ENCODE data around the gene RBP5. TPM values are rescaled to one million over a fixed set of nuclear protein-coding genes. Genes with fewer than 3 reads are reported as not detected.

The RBP5 gene
- total and polyA plus RNA-seq, 4 experiments from 2014 or later, result 1.2 to 1.3 TPM; not detected in 2

GRCh38 chr12:7089196-7089871 lies 39.4 kb downstream of the RBP5 start:
- intact Hi-C loops (cut with micrococcal nuclease), result no loop called here
- Histone ChIP-seq H3K27me3 (ENCODE audit: insufficient read depth, low read length) (no peaks in the 10 kb centered on the region), H3K9me3 (ENCODE audit: control insufficient read depth in 1 of 2, low read length in 2 of 2) (no peaks in the 10 kb centered on the region), H3K4me1 (ENCODE audit: insufficient read depth, low read length) (peaks cover 15% of the 10 kb centered on the region), H3K27ac (ENCODE audit: low read depth, low read length) (no peak overlapping the region), H3K4me3 (ENCODE audit: low read length in 2 of 2) (no peak overlapping the region), H3K36me3 (ENCODE audit: insufficient read depth, low read length) (no peaks in the 10 kb centered on the region)
- ChIA-PET POLR2A (ENCODE audit: partially characterized antibody) (interaction anchor here (1.2 kb wide), 1 partner anchor 145 kb away, joined by 4 read pairs; no protein-coding TSS in a partner anchor), CTCF (ENCODE audit: partially characterized antibody) (interaction anchor here (1.3 to 5.3 kb wide), 3 partner anchors 18 to 144 kb away, joined by 3 to 29 read pairs (median 7); partner anchors contain the start of gene C1RL)
- peaks cover 0 to 2% of the 10 kb centered on the region in 2 donors for H3K36me3 Mint-ChIP-seq
- H3K27ac Mint-ChIP-seq, result peak overlapping the region in 1 of 7 donors; percentile 38
- no peaks in the 10 kb centered on the region for H3K9me3 Mint-ChIP-seq
- H3K4me1 Mint-ChIP-seq, result peaks cover 6 to 12% (median 8%) of the 10 kb centered on the region in 4 donors
- H3K27me3 Mint-ChIP-seq, result no peaks in the 10 kb centered on the region
- DNase-seq, result no peak
- no peak overlapping the region for H3K4me3 Mint-ChIP-seq

- Histone ChIP-seq H3K9me3 (ENCODE audit: control insufficient read depth in 1 of 2, low read length in 2 of 2) (no peaks in the 10 kb centered on the region), H3K4me3 (ENCODE audit: low read length in 2 of 2) (no peak overlapping the region), H3K27me3 (ENCODE audit: insufficient read depth, low read length) (no peaks in the 10 kb centered on the region), H3K36me3 (ENCODE audit: insufficient read depth, low read length) (no peaks in the 10 kb centered on the region), H3K4me1 (ENCODE audit: insufficient read depth, low read length) (no peaks in the 10 kb centered on the region), H3K27ac (ENCODE audit: low read depth, low read length) (no peak overlapping the region)
- peaks cover 0 to 3% (median 0%) of the 10 kb centered on the region in 8 donors for H3K9me3 Mint-ChIP-seq
- ChIA-PET CTCF (ENCODE audit: partially characterized antibody) (no interaction called here), POLR2A (ENCODE audit: partially characterized antibody) (no interaction called here)
- H3K27me3 Mint-ChIP-seq, result peaks cover 0 to 3% of the 10 kb centered on the region in 2 donors
- intact Hi-C loops (cut with micrococcal nuclease), result no loop called here
- H3K4me1 Mint-ChIP-seq, result no peaks in the 10 kb centered on the region
- no peak overlapping the region for H3K27ac Mint-ChIP-seq
- DNase-seq, result no peak
- no peak overlapping the region for H3K4me3 Mint-ChIP-seq
- peaks cover 0 to 5% of the 10 kb centered on the region in 2 donors for H3K36me3 Mint-ChIP-seq
Observed at GRCh38 chr12:7083125-7083524, 45.6 kb downstream of the RBP5 start.

GRCh38 chr12:7081037-7081436 lies 47.7 kb downstream of the RBP5 start:
- no peaks in the 10 kb centered on the region for H3K9me3 ChIP-seq (ENCODE audit: control insufficient read depth in 1 of 2, low read length in 2 of 2)
- no peak overlapping the region for H3K4me3 ChIP-seq (ENCODE audit: low read length in 2 of 2)
- Mint-ChIP-seq H3K27ac (no peak overlapping the region), H3K4me3 (no peak overlapping the region), H3K9me3 (peaks cover 0 to 3% (median 0%) of the 10 kb centered on the region in 8 donors), H3K27me3 (peaks cover 3% of the 10 kb centered on the region in 2 donors), H3K36me3 (peaks cover 0 to 5% of the 10 kb centered on the region in 2 donors), H3K4me1 (no peaks in the 10 kb centered on the region)
- CTCF ChIA-PET (ENCODE audit: partially characterized antibody), result no interaction called here
- no peaks in the 10 kb centered on the region for H3K36me3 ChIP-seq (ENCODE audit: insufficient read depth, low read length)
- no peaks in the 10 kb centered on the region for H3K27me3 ChIP-seq (ENCODE audit: insufficient read depth, low read length)
- POLR2A ChIA-PET (ENCODE audit: partially characterized antibody), result no interaction called here
- DNase-seq, result no peak
- intact Hi-C loops (cut with micrococcal nuclease), result no loop called here
- no peak overlapping the region for H3K27ac ChIP-seq (ENCODE audit: low read depth, low read length)
- no peaks in the 10 kb centered on the region for H3K4me1 ChIP-seq (ENCODE audit: insufficient read depth, low read length)

GRCh38 chr12:7079826-7080125 lies 48.9 kb downstream of the RBP5 start:
- ChIA-PET CTCF (ENCODE audit: partially characterized antibody) (interaction anchor here (0.9 to 1.0 kb wide), 2 partner anchors 12 to 135 kb away, joined by 3 read pairs; no protein-coding TSS in a partner anchor), POLR2A (ENCODE audit: partially characterized antibody) (no interaction called here)
- Mint-ChIP-seq H3K36me3 (peaks cover 0 to 5% of the 10 kb centered on the region in 2 donors), H3K4me1 (peaks cover 0 to 3% (median 0%) of the 10 kb centered on the region in 4 donors), H3K27me3 (peaks cover 3% of the 10 kb centered on the region in 2 donors), H3K27ac (no peak overlapping the region), H3K9me3 (peaks cover 0 to 3% (median 0%) of the 10 kb centered on the region in 8 donors), H3K4me3 (no peak overlapping the region)
- DNase-seq, result no peak
- Histone ChIP-seq H3K9me3 (ENCODE audit: control insufficient read depth in 1 of 2, low read length in 2 of 2) (no peaks in the 10 kb centered on the region), H3K36me3 (ENCODE audit: insufficient read depth, low read length) (no peaks in the 10 kb centered on the region), H3K27me3 (ENCODE audit: insufficient read depth, low read length) (no peaks in the 10 kb centered on the region), H3K4me1 (ENCODE audit: insufficient read depth, low read length) (no peaks in the 10 kb centered on the region), H3K4me3 (ENCODE audit: low read length in 2 of 2) (no peak overlapping the region), H3K27ac (ENCODE audit: low read depth, low read length) (no peak overlapping the region)
- intact Hi-C loops (cut with micrococcal nuclease), result no loop called here

GRCh38 chr12:7078163-7078562 lies 50.5 kb downstream of the RBP5 start:
- DNase-seq, result peak in 1 of 5 donors; percentile 5
- no peaks in the 10 kb centered on the region for H3K9me3 ChIP-seq (ENCODE audit: control insufficient read depth in 1 of 2, low read length in 2 of 2)
- H3K4me1 ChIP-seq (ENCODE audit: insufficient read depth, low read length), result no peaks in the 10 kb centered on the region
- CTCF ChIA-PET (ENCODE audit: partially characterized antibody), result interaction anchor here (1.4 kb wide), 1 partner anchor 31 kb away, joined by 4 read pairs; no protein-coding TSS in a partner anchor
- no peak overlapping the region for H3K27ac ChIP-seq (ENCODE audit: low read depth, low read length)
- intact Hi-C loops (cut with micrococcal nuclease), result no loop called here
- POLR2A ChIA-PET (ENCODE audit: partially characterized antibody), result no interaction called here
- Mint-ChIP-seq H3K4me3 (no peak overlapping the region), H3K4me1 (peaks cover 0 to 3% (median 0%) of the 10 kb centered on the region in 4 donors), H3K27ac (no peak overlapping the region), H3K9me3 (peaks cover 0 to under 1% (median 0%) of the 10 kb centered on the region in 8 donors), H3K36me3 (peaks cover 0 to 3% of the 10 kb centered on the region in 2 donors), H3K27me3 (peaks cover 3 to 5% of the 10 kb centered on the region in 2 donors)
- no peak overlapping the region for H3K4me3 ChIP-seq (ENCODE audit: low read length in 2 of 2)
- H3K27me3 ChIP-seq (ENCODE audit: insufficient read depth, low read length), result no peaks in the 10 kb centered on the region
- H3K36me3 ChIP-seq (ENCODE audit: insufficient read depth, low read length), result no peaks in the 10 kb centered on the region

- Histone ChIP-seq H3K4me3 (ENCODE audit: low read length in 2 of 2) (no peak overlapping the region), H3K36me3 (ENCODE audit: insufficient read depth, low read length) (no peaks in the 10 kb centered on the region), H3K9me3 (ENCODE audit: control insufficient read depth in 1 of 2, low read length in 2 of 2) (no peaks in the 10 kb centered on the region), H3K4me1 (ENCODE audit: insufficient read depth, low read length) (no peaks in the 10 kb centered on the region), H3K27ac (ENCODE audit: low read depth, low read length) (no peak overlapping the region), H3K27me3 (ENCODE audit: insufficient read depth, low read length) (no peaks in the 10 kb centered on the region)
- Mint-ChIP-seq H3K27ac (no peak overlapping the region), H3K9me3 (no peaks in the 10 kb centered on the region), H3K27me3 (peaks cover 3 to 5% of the 10 kb centered on the region in 2 donors), H3K4me1 (peaks cover 0 to 3% (median 0%) of the 10 kb centered on the region in 4 donors), H3K36me3 (no peaks in the 10 kb centered on the region), H3K4me3 (no peak overlapping the region)
- POLR2A ChIA-PET (ENCODE audit: partially characterized antibody), result no interaction called here
- CTCF ChIA-PET (ENCODE audit: partially characterized antibody), result interaction anchor here (0.8 to 1.4 kb wide), 3 partner anchors 10 to 33 kb away, joined by 3 to 4 read pairs (median 3); no protein-coding TSS in a partner anchor
- no peak for DNase-seq
- intact Hi-C loops (cut with micrococcal nuclease), result no loop called here
Observed at GRCh38 chr12:7076493-7076892, 52.2 kb downstream of the RBP5 start.

- no peaks in the 10 kb centered on the region for H3K36me3 ChIP-seq (ENCODE audit: insufficient read depth, low read length)
- intact Hi-C loops (cut with micrococcal nuclease), result no loop called here
- Mint-ChIP-seq H3K36me3 (no peaks in the 10 kb centered on the region), H3K4me1 (peaks cover 0 to 3% (median 0%) of the 10 kb centered on the region in 4 donors), H3K27me3 (peaks cover 3 to 5% of the 10 kb centered on the region in 2 donors), H3K4me3 (no peak overlapping the region), H3K27ac (peak overlapping the region in 3 of 7 donors; percentile 1 to 65 (median 33)), H3K9me3 (no peaks in the 10 kb centered on the region)
- H3K9me3 ChIP-seq (ENCODE audit: control insufficient read depth in 1 of 2, low read length in 2 of 2), result no peaks in the 10 kb centered on the region
- no peaks in the 10 kb centered on the region for H3K4me1 ChIP-seq (ENCODE audit: insufficient read depth, low read length)
- H3K27me3 ChIP-seq (ENCODE audit: insufficient read depth, low read length), result no peaks in the 10 kb centered on the region
- H3K27ac ChIP-seq (ENCODE audit: low read depth, low read length), result no peak overlapping the region
- ChIA-PET CTCF (ENCODE audit: partially characterized antibody) (interaction anchor here (0.8 kb wide), 1 partner anchor 18 kb away, joined by 3 read pairs; no protein-coding TSS in a partner anchor), POLR2A (ENCODE audit: partially characterized antibody) (no interaction called here)
- DNase-seq, result no peak
- H3K4me3 ChIP-seq (ENCODE audit: low read length in 2 of 2), result no peak overlapping the region
Observed at GRCh38 chr12:7075939-7076338, 52.8 kb downstream of the RBP5 start.

Data from CD4-positive, alpha-beta memory T cell (primary cell).